DMS153 (cell line): ENCODE measurements around the gene EHD4.

Source experiments
- DNase-seq: peaks from one replicate; lab custom pipeline; 2025; lab: John Stamatoyannopoulos, UW

The EHD4 gene

DNA sequence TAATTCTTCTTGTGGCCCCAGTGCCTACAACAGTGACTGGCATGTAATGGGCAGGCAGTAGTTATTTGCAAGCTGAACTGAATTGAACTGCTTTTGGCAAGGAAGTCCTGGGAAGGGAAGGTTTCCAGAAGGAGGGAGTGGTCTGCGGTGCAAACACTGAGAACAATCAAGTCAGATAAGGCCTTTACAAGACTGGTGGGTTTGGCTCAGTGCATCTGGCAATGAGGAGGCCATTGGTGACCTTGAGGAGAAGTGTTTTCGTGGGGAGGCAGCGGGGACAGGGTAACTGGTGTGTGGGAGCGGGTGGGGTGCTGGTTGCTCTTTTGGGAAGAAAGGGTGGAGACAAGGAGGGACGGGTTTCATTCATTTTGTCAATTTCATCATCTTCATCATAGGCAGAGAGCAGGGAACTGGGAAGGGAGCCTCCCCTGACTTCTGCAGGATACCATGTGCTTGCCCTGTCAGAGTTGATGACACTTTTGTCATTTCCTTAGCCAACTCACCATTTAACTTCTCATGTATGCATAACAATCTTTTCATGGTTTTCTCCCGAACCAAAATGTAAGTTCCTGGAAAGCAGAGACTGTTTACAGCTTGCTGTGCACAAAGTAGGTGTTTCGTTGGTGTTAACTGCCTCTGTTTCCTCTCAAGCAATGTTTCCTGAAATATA, 8.4 kb upstream of the EHD4 start:
- no peak for DNase-seq

- no peak for DNase-seq
Observed at GRCh38 chr15:41979493-41980266, 7.3 kb upstream of the EHD4 start.

- no peak for DNase-seq
Observed at GRCh38 chr15:41978534-41978933, 6.2 kb upstream of the EHD4 start.

DNA sequence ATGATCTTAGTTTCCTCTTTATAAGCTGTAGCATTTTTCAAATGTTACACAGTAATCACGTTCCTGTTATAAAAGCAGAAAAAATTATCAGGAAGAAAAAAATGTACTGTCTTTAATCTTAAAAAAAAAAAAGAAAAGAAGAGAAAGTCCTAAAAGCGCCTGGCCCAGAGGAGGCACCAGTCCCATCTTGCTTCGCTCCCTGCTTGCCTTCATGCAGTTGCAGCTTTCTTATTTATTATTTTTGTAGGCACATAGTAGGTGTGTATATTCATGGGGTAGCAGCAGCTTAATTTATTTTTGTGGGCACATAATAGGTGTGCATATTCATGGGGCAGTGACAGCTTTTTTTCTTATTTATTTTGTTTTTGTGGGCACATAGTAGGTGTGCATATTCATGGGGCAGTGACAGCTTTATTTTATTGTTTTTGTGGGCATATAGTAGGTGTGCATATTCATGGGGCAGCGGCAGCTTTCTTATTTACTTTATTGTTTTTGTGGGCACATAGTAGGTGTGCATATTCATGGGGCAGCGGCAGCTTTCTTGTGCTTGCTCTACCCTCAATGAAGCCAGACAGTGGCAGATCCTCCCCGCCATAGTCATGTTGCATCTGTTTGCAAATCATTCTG, 5.5 kb upstream of the EHD4 start:
- DNase-seq, result no peak

- no peak for DNase-seq
Observed at GRCh38 chr15:41975669-41976068, 3.3 kb upstream of the EHD4 start.

GRCh38 chr15:41974041-41974440, 1.7 kb upstream of the EHD4 start:
- no peak for DNase-seq

- DNase-seq, result no peak
Observed at GRCh38 chr15:41971895-41972252, 483 bp downstream of the EHD4 start.

- DNase-seq, result no peak
Observed at GRCh38 chr15:41971089-41971894, 1.1 kb downstream of the EHD4 start.

GRCh38 chr15:41970456-41970855, 1.9 kb downstream of the EHD4 start:
- DNase-seq, result no peak

- no peak for DNase-seq
Observed at GRCh38 chr15:41969851-41970431, 2.4 kb downstream of the EHD4 start.

- DNase-seq, result no peak
Observed at GRCh38 chr15:41968701-41969100, 3.7 kb downstream of the EHD4 start.

DNA sequence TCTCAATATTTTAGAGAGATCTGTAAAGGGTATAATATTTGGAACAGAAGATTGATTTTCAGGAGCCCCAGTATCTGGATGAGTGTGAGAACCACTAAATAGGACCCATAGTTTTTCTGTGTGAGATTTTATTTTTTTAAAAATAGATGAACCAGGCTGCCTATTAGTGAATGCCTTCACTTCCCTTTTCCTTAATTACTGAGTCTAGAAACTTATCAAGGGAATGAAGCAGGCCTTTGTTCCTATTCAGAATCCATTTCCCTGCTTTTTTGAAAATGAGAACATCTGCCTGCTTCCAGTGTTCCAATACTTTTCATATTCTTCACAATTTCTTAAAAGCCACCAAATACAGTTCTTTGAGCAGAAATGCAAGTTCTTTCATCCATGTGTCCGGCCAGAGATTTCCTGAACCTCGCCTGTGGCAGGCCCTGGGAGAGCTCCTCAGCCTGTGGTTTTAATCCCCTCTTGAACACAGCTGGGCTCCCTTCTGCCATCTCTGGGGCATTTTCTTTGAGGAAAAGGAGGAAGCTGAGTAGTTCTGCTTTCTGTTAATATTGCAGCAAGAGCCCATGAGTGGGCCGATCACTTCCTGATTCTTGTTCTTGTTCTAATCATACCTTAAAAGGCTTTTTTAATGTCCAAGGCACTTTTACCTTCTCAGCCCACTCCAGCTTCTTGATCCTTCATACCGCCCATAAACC, 4.7 kb downstream of the EHD4 start:
- DNase-seq, result no peak

- no peak for DNase-seq
Observed at GRCh38 chr15:41966920-41967465, 5.4 kb downstream of the EHD4 start.

DNA sequence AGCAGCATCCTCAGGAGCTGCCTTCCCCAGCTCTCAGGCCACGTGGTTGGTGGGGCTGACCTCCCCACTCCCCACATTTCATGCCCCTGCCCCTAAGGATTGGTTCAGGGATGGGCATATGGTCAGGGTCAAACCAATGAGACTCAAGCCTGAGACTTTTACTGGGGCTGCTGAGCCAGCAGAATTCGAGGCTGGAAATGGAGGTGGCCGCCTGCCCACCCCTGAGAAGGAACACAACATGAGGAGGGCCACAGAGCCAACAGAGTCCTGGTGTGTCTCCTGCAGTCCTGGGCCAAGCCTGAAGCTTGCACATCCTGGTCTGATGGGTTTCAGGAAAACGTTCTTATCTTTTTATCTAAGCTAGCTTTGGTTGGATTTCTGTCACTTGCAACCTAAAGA, 5.9 kb downstream of the EHD4 start:
- DNase-seq, result no peak

- no peak for DNase-seq
Observed at GRCh38 chr15:41965441-41966413, 6.6 kb downstream of the EHD4 start.

GRCh38 chr15:41961595-41962202, 10.7 kb downstream of the EHD4 start:
- DNase-seq, result no peak

GRCh38 chr15:41961001-41961518, 11.3 kb downstream of the EHD4 start:
- no peak for DNase-seq

DNA sequence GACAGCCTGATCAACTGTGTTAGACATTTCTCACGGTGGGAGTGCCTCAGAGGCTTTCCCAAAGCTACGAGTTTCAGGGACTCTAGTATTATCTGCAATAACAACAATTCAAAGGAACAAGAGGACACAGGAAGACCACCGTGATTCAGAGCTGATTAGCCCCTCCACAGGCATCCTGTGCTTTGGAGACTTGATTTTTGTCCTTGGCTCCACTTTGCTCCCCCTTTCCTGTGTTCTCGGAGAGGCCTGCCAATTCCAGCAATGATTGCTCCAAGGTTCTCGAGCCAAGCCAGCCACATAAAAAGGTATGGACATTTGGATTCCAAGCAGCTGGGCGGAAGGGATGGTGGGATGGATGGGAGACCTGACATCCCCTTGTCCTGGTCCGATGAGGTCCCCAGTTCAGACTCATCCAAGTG, 14.3 kb downstream of the EHD4 start:
- no peak for DNase-seq
